ENCODE data around the gene SGO2. TPM values are rescaled to one million over a fixed set of nuclear protein-coding genes. Genes with fewer than 3 reads are reported as not detected.

SGO2 gene
- total and polyA plus RNA-seq, 2 of the 13 experiments (the other 11 are each of a cell fraction or from before 2014, with no cell fraction given), result 5.1 to 16.2 TPM

GRCh38 chr2:200507179-200507578 lies 18.8 kb upstream of the SGO2 start:
- H3K4me1 ChIP-seq (ENCODE audit: insufficient read depth, low read length), result peaks cover 23% of the 10 kb centered on the region
- no peaks in the 10 kb centered on the region for H4K20me1 ChIP-seq (ENCODE audit: insufficient read depth, low read length)
- no peaks in the 10 kb centered on the region for H3K9me3 ChIP-seq (ENCODE audit: low read length)
- peak; percentile 37 for DNase-seq (ENCODE audit: low spot score)
- BruUV-seq (replicated peaks), result no TSS peak
- CTCF ChIA-PET (ENCODE audit: low intra/inter-chr PET ratio, low total read pairs), result no interaction called here
- H3K4me3 ChIP-seq (replicated peaks in 1 of 3; ENCODE audit: insufficient read depth in 1 of 3, low read depth in 2 of 3, low read length in 3 of 3), result no peak overlapping the region
- no peak for FAIRE-seq
- H3K4me2 ChIP-seq (ENCODE audit: low read depth, low read length), result no peak overlapping the region
- no peak overlapping the region for H3K27ac ChIP-seq (ENCODE audit: extremely low read length, insufficient read depth, low read length)
- intact Hi-C loops (cut with micrococcal nuclease; ENCODE audit: unreplicated experiment) (no loop called here), in situ Hi-C loops (cut with HindIII; ENCODE audit: extremely low pct_ligation_motif_present, low pct_unique_long_range_greater_than_20kb) (no loop called here)
- H2AFZ ChIP-seq (ENCODE audit: low read length), result no peak overlapping the region
- 54% methylated on average over 2 of the region's 2 CpGs for WGBS (ENCODE audit: low lambda C conversion rate)
- TF ChIP-seq ZBTB1 (CRISPR knock-in tag; IDR thresholded peaks at IDR 0.05; ENCODE audit: borderline replicate concordance), result no peak
- TF ChIP-seq ZFP36L2 (CRISPR knock-in tag; IDR thresholded peaks at IDR 0.05), result no peak
- TF ChIP-seq BATF2 (CRISPR knock-in tag; IDR thresholded peaks at IDR 0.05), result no peak
- TF ChIP-seq GABPA (IDR thresholded peaks at IDR 0.05; ENCODE audit: low read depth, low read length), result no peak
- no peak for TF ChIP-seq GABPA (CRISPR knock-in tag; IDR thresholded peaks at IDR 0.05; ENCODE audit: low read depth)
- TF ChIP-seq ZNF44 (CRISPR knock-in tag; IDR thresholded peaks at IDR 0.05), result no peak
- TF ChIP-seq TCF12 (IDR thresholded peaks at IDR 0.05), result no peak
- no peak for TF ChIP-seq TCF12 (CRISPR knock-in tag; IDR thresholded peaks at IDR 0.05)
- TF ChIP-seq DNMT3B (CRISPR knock-in tag; conservative IDR thresholded peaks at IDR 0.05), result no peak
- TF ChIP-seq ZFP41 (CRISPR knock-in tag; IDR thresholded peaks at IDR 0.05; ENCODE audit: borderline replicate concordance), result no peak
- no peak for TF ChIP-seq ZNF142 (CRISPR knock-in tag; IDR thresholded peaks at IDR 0.05)
- no peak for TF ChIP-seq ETV6 (CRISPR knock-in tag; conservative IDR thresholded peaks at IDR 0.05)
- no peak for TF ChIP-seq ZNF451 (CRISPR knock-in tag; IDR thresholded peaks at IDR 0.05)
- no peak for TF ChIP-seq NR3C1 (CRISPR knock-in tag; IDR thresholded peaks at IDR 0.05)
- no peak for ATAC-seq
- H3K27me3 ChIP-seq (ENCODE audit: control insufficient read depth in 1 of 2, insufficient read depth in 2 of 2, low read length in 2 of 2), result no peaks in the 10 kb centered on the region; a peak in 1 of 5 replicates
- no peaks in the 10 kb centered on the region for H3K36me3 ChIP-seq (replicated peaks in 1 of 2; ENCODE audit: control insufficient read depth in 1 of 2, insufficient read depth in 2 of 2, low read length in 2 of 2)
- H3K9ac ChIP-seq (ENCODE audit: insufficient read depth, low read depth, low read length), result no peak overlapping the region
- POLR2A ChIA-PET, result no interaction called here
- H3K79me2 ChIP-seq (ENCODE audit: insufficient read depth, low read length), result peaks cover 4% of the 10 kb centered on the region

All from HepG2 (cell line).